ENCODE data around the gene CEACAM19. TPM values are rescaled to one million over a fixed set of nuclear protein-coding genes. Genes with fewer than 3 reads are reported as not detected.

The CEACAM19 gene
- total and polyA plus RNA-seq, 11 donors: 1.9 to 12.8 (median 5.1) TPM

GRCh38 chr19:44660081-44660480 is 11.2 kb upstream of the CEACAM19 start:
- H3K4me1 ChIP-seq: peaks cover 0 to 9% (median 2%) of the 10 kb centered on the region in 12 donors
- no peak for TF ChIP-seq POLR2A (IDR thresholded peaks at IDR 0.05)
- no peak overlapping the region for H3K27ac ChIP-seq
- H3K9me3 ChIP-seq: no peaks in the 10 kb centered on the region
- peaks cover 0 to 86% (median 74%) of the 10 kb centered on the region in 9 donors for H3K36me3 ChIP-seq
- no peak for DNase-seq
- intact Hi-C loops (cut with DNase I): no loop called here
- H3K27me3 ChIP-seq: no peaks in the 10 kb centered on the region
- WGBS, 4 donors: 90 to 94% (median 94%) methylated on average over 4 of the region's 4 CpGs
- H3K4me3 ChIP-seq: no peak overlapping the region
- no peak for ATAC-seq

- intact Hi-C loops (cut with DNase I): no loop called here
- H3K27ac ChIP-seq: no peak overlapping the region
Observed at GRCh38 chr19:44661205-44661604, 10.1 kb upstream of the CEACAM19 start.

GRCh38 chr19:44661904-44662303 is 9.4 kb upstream of the CEACAM19 start:
- WGBS, 4 donors: 63 to 73% (median 71%) methylated on average over 6 to 7 of the region's 7 CpGs
- no peak for TF ChIP-seq CTCF (IDR thresholded peaks at IDR 0.05)
- TF ChIP-seq POLR2A (IDR thresholded peaks at IDR 0.05): no peak
- Histone ChIP-seq H3K27ac (no peak overlapping the region), H3K27me3 (no peaks in the 10 kb centered on the region), H3K4me3 (no peak overlapping the region), H3K4me1 (peaks cover 0 to 9% (median 2%) of the 10 kb centered on the region in 12 donors), H3K9me3 (no peaks in the 10 kb centered on the region), H3K36me3 (peaks cover 0 to 69% (median 60%) of the 10 kb centered on the region in 9 donors)
- intact Hi-C loops (cut with DNase I): no loop called here
- ATAC-seq: no peak
- no peak for DNase-seq

More at GRCh38 chr19:44661205-44661604, 10.1 kb upstream of the CEACAM19 start:
- peaks cover 0 to 9% (median 2%) of the 10 kb centered on the region in 12 donors for H3K4me1 ChIP-seq
- H3K9me3 ChIP-seq: no peaks in the 10 kb centered on the region
- 88 to 93% (median 91%) methylated on average over 11 of the region's 11 CpGs for WGBS, 4 donors
- DNase-seq: no peak
- TF ChIP-seq POLR2A (IDR thresholded peaks at IDR 0.05) (no peak), CTCF (IDR thresholded peaks at IDR 0.05) (no peak)
- H3K27me3 ChIP-seq: no peaks in the 10 kb centered on the region
- H3K4me3 ChIP-seq: no peak overlapping the region
- no peak for ATAC-seq
- H3K36me3 ChIP-seq: peaks cover 0 to 74% (median 64%) of the 10 kb centered on the region in 9 donors

- H3K4me3 ChIP-seq: no peak overlapping the region
- H3K4me1 ChIP-seq: peaks cover 0 to 4% (median 0%) of the 10 kb centered on the region in 12 donors
- intact Hi-C loops (cut with DNase I): no loop called here
- WGBS, 4 donors: 75 to 83% (median 80%) methylated on average over 7 of the region's 7 CpGs
- H3K36me3 ChIP-seq: peaks cover 0 to 66% (median 57%) of the 10 kb centered on the region in 9 donors
- DNase-seq (no peak), ATAC-seq (no peak)
- H3K9me3 ChIP-seq: no peaks in the 10 kb centered on the region
- no peaks in the 10 kb centered on the region for H3K27me3 ChIP-seq
- H3K27ac ChIP-seq: no peak overlapping the region
- TF ChIP-seq CTCF (IDR thresholded peaks at IDR 0.05) (no peak), POLR2A (IDR thresholded peaks at IDR 0.05) (no peak)
Observed at GRCh38 chr19:44662691-44663385, 8.4 kb upstream of the CEACAM19 start.

Data from heart left ventricle (tissue), 16 donors.